Skin epidermis (tissue), 12 donors: Measurements from ENCODE around the gene M1AP.

Source experiments
- H3K27ac ChIP-seq, 21 experiments: fragments of 200-600 bp; sonication (generic) in 11 of 21; one replicate each; pipeline ENCODE4 v1.5.0; 2020; ENCODE audit warnings: mild to moderate bottlenecking in 3 of 21, inconsistent platforms in 2 of 21, moderate library complexity in 2 of 21
- H3K4me3 ChIP-seq, 7 experiments: fragments of 200-600 bp; sonication (generic) in 2 of 7; one replicate each; pipeline ENCODE4 v1.5.0; 2020; ENCODE audit warnings: inconsistent platforms in 2 of 7, mild to moderate bottlenecking in 2 of 7, moderate library complexity in 1 of 7

M1AP gene

DNA sequence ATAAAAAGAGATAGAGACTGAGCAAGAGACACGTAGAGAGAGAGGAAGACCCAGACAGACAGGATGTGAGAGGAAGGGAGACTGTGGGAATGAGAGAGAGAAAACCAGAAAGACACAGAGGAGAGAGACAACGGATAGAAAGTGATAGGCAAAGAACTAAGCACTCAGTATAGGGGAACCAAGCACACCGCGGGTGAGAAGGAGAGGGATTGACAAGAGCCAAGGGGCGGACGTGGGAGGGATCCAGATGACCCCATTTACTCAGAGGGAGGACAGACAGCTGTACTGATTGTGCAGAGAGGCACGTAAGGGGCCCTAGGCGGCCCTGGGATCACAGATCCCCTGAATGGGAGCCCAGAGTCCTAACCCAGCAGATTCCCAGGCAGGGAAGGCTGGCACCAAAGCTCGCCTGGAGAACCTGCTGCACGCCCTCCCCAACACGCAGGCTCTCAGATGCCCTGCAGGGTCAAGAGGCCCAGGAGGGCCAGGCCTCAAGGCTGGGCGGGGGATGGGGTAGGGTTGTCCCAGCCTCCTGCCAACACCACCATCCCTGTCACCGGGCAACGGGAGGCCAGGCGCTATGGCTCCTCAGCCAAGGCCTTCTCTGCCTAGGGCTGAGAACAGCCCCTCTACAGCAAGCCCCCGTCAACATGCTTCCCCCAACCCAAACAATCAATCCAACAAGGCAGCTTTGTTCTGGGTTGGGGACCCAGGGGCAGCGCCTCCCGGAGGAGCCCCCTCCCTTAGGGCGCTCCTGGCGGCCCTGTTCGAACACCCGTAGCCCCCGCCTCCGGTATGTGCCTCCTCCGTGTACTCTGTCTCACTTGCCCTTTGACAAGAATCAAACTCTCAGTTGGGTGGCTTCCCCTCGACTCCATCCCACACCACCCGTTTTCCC is 95.0 kb downstream of the M1AP start:
- Histone ChIP-seq H3K27ac (peak overlapping the region in 12 of 21 experiments; percentile 7 to 91 (median 56)), H3K4me3 (peak overlapping the region in 5 of 7 experiments; percentile 48 to 59 (median 54))

- no peak overlapping the region for H3K4me3 ChIP-seq
- peak overlapping the region in 2 of 21 experiments; percentile 34 to 35 for H3K27ac ChIP-seq
Measured at GRCh38 chr2:74551942-74552913, 95.9 kb downstream of the M1AP start.

GRCh38 chr2:74551530-74551929 is 96.6 kb downstream of the M1AP start:
- Histone ChIP-seq H3K4me3 (no peak overlapping the region), H3K27ac (no peak overlapping the region)

- Histone ChIP-seq H3K4me3 (no peak overlapping the region), H3K27ac (no peak overlapping the region)
Measured at GRCh38 chr2:74550231-74550630, 97.9 kb downstream of the M1AP start.

GRCh38 chr2:74548900-74549826 is 99.0 kb downstream of the M1AP start:
- H3K4me3 ChIP-seq: peak overlapping the region; percentile 21 to 53 (median 47)
- H3K27ac ChIP-seq: peak overlapping the region in 19 of 21 experiments; percentile 9 to 86 (median 63)

- Histone ChIP-seq H3K27ac (peak overlapping the region in 19 of 21 experiments; percentile 9 to 86 (median 63)), H3K4me3 (peak overlapping the region; percentile 21 to 53 (median 47))
Measured at GRCh38 chr2:74548285-74548899, 99.7 kb downstream of the M1AP start.

DNA sequence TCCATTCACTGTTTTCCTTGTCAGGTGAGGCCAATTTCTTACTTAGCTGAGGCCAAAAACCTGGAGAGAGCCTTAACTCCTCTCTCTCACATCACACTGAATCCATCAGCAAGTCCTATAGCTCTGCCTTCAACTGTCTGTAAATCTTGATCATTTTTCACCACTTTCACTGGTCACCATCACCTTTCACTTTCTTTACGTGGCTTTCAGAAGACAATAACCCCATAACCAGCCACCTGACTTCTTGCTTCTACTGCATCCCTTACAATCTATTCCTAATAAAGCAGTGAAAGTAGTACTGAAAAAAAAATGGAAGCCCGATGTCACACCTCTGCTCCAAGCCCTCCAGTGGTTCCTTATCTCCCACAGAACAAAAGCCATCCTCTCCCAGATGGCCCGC is 102.1 kb downstream of the M1AP start:
- Histone ChIP-seq H3K4me3 (no peak overlapping the region), H3K27ac (no peak overlapping the region)

DNA sequence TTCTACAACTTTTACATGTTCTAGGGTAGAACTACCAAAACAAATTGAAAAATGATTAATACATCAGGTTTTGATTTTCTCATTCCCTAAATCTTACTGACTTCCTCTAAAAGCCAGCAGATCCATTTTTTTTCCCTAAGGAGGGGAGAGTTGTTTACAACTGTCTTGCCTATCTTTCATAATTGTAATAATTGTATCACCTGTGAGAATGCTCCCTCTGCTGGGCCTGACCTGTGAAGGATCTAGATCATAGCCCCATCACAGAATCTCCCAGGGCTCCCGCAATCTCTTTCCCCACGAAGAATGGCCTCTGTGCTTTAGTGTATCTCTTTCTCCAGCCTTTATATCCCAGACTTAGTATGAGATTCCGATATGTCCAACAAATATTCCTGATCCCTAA is 103.5 kb downstream of the M1AP start:
- Histone ChIP-seq H3K27ac (no peak overlapping the region), H3K4me3 (no peak overlapping the region)

DNA sequence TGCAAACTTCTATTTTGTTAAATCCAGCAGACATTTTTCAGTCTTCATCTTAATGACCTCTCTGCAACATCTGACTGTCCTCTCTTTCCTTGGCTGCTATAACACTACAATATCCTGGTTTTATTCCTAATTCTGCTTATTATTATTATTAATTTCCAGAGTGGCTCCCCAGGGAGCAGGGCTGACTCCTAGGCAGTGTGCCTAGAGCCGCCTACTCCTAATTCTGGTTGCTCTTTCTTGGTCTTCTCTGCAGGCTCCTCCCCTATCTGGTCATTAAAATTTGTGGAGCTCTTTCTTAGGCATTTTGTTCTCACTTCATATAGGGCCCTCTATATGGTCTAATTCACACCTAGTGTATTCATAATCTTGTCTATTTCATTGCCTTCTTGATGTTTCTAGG is 105.2 kb downstream of the M1AP start:
- no peak overlapping the region for H3K27ac ChIP-seq
- no peak overlapping the region for H3K4me3 ChIP-seq

DNA sequence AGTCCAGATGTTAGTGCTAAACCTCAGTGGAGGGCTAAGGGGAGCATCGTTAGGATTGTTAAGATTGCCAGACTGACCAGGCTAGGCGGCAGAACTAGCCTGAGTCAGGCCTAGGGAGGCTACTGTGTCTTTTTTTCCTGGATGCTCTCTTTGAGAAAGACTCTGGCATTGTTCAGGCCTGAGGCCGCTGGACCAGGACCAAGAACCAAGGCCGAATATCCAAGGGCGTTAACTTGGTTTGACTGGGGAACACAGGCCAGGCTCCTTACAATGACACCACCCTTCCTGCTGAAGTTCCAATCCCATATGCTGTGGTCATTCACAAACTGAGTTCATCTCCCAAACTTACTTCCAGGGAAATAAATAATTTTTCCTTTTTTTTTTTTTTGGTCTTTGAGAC is 107.8 kb downstream of the M1AP start:
- no peak overlapping the region for H3K4me3 ChIP-seq
- peak overlapping the region in 3 of 21 experiments; percentile 16 to 32 (median 28) for H3K27ac ChIP-seq

DNA sequence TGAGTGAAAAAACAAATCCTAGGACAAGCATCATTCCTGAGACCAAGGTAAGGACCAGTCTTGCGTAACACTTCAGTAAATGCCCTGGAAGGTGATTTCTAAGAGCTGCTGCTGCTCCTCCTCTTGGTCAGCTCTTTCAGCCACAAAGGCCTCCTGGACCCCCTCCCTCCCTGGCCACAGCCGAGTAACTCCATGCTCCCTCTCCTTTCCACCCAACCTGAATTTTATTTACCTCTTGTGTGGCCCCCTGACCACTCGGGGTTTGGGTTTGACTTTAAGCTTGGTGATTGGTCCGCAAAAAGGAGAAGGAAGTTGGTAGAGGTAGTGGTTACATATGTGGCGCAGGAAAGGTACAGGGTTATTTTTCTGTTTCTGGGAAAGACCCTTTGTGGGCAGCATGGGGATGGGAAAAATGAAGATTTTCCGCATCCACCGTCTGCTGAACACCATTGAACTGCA is 109.2 kb downstream of the M1AP start:
- Histone ChIP-seq H3K4me3 (no peak overlapping the region), H3K27ac (peak overlapping the region in 1 of 21 experiments; percentile 33)

- H3K4me3 ChIP-seq: no peak overlapping the region
- H3K27ac ChIP-seq: no peak overlapping the region
Measured at GRCh38 chr2:74537140-74537539, 111.0 kb downstream of the M1AP start.

GRCh38 chr2:74536166-74536950 is 111.8 kb downstream of the M1AP start:
- H3K27ac ChIP-seq: no peak overlapping the region
- no peak overlapping the region for H3K4me3 ChIP-seq

- no peak overlapping the region for H3K4me3 ChIP-seq
- no peak overlapping the region for H3K27ac ChIP-seq
Measured at GRCh38 chr2:74535440-74535965, 112.6 kb downstream of the M1AP start.

DNA sequence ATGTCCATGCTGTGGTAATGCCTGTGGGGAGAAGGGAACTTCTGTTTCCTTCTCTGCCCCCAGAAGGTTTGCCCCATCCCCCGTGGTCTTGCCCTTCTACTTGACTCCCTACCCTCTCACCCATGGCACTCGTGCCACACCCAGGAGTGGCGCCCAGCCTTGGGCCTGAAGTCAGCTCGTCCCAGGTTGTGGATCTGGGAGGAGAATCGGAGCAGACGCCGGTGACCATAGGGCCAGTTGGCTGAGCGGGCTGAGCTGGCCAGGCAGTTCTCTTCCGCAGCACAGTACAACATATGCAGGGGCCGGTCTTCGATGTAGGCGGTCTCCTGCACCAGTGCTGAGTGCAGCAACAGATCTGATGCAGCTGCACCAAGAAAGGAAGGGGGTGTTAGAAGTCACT is 113.7 kb downstream of the M1AP start:
- Histone ChIP-seq H3K4me3 (no peak overlapping the region), H3K27ac (no peak overlapping the region)

- Histone ChIP-seq H3K4me3 (no peak overlapping the region), H3K27ac (no peak overlapping the region)
Measured at GRCh38 chr2:74533464-74533863, 114.7 kb downstream of the M1AP start.

DNA sequence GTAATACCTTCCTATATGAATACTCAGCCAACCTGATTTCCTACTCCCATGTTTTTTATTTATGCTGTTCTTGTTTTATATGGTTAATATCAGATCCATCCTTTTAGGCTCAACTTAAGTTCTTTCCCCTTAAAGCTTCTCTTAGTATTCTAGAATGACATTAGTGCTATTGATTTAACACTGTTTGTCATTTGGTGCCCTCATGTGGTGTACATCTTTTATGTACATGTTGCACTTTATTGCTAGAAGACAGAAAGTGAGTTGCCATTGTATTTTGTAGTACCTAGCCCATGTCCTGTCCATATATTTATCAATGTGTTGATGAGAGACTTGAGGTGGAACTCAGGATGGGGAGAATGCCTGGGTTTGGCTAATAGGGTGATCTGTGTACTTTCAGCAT is 115.9 kb downstream of the M1AP start:
- H3K4me3 ChIP-seq: no peak overlapping the region

GRCh38 chr2:74531666-74532065 is 116.5 kb downstream of the M1AP start:
- Histone ChIP-seq H3K27ac (peak overlapping the region in 2 of 21 experiments; percentile 94), H3K4me3 (no peak overlapping the region)

More for the DNA sequence above, 115.9 kb downstream of the M1AP start:
- no peak overlapping the region for H3K27ac ChIP-seq
